NCI-H2171 (cell line): ENCODE results near the gene ZNF805.
"Not testable (repeated sequence)": the region's sequence is repeated elsewhere in the genome, so short reads cannot be mapped to it uniquely, and the experiment has no call there.

Experiments
- DNase-seq: peaks from one replicate; lab custom pipeline; 2025; lab: John Stamatoyannopoulos, UW

The ZNF805 gene

DNA sequence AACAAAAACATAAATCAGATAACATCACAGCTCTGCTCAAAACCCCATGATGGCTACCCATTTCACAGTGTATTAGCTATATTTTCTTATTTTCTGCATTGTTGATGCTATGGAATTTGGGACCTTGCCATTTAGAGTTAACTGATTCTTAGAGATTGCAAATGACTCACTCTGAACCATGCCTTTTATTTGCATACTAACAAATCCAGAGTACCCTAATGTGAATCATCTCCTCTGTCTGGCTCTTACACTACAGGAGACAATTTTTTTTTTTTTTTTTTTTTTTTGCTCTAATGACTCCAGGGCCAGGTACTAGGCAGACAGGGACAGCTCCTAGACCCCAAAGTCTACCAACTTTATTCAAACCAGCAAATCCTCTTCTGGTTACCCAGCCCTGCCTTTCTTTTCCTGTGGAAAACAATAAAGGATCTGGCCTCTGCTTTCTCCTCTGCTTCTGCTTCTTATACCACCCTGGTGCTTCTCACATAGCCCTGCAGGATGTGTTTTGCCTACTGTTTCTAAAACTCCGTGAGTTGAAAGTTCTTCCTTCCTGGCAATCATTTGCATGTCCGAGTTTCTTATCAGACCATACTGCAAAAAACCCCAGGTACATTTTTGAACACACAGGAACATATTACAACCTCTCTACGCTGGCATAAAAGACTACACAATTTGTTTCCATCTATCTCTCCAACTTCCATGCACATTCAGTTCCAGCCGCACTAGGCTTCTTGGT, 29.3 kb downstream of the ZNF805 start:
- no peak for DNase-seq

DNA sequence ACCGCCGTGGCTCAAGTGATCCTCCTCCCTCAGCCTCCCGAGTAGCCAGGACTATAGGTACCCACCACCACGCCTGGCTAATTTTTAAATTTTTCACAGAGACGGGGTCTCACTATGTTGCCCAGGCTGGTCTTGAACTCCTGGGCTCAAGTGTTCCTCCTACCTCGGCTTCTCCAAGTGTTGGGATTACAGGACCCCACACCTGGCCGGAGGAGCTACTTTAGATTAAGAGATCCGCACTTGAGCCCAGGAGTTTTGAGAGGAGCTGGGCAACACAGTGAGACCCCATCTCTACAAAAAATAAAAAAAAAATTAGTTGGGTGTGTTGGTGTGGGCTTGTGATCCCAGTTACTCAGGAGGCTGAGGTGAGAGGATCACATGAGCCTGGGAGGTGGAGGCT, 30.8 kb downstream of the ZNF805 start:
- DNase-seq: no peak

DNA sequence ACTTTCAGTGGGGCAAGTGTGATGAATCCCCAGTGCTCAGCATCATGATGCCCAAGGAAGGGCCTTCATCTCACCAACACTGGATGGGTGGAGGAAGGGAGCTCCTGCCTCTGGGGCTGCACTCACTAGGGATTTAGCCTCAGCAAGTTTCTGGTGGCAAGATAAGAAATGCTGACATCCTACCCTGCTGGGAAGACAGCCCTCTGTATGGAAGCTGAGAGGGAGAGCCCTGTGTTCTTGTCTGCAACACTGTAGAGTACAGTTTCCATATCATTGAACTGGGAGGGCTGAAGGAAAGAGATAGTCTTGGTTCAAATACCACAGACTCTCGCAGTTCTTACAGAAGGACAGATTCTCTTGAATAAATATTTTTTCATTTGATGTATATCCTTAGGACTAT, 32.6 kb downstream of the ZNF805 start:
- DNase-seq: no peak

DNA sequence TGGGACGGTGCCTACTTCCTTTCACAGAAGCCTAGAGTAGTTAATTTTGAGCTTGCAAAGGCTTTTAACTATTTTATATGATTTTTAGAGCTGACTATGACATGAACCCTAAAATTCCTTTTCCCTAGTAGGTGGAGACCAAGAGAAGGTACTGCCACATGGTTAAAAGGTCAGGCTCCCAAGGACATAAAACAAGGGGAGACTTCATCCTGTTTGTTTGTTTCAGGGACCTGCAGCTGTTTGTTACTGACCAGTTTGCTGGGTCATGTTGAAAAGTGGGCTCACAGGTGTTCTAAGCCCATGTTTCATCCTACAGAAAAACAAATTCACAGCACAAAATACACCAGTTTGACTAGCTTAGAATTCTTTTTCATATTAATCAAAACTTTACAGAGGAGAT, 36.0 kb downstream of the ZNF805 start:
- no peak for DNase-seq

DNA sequence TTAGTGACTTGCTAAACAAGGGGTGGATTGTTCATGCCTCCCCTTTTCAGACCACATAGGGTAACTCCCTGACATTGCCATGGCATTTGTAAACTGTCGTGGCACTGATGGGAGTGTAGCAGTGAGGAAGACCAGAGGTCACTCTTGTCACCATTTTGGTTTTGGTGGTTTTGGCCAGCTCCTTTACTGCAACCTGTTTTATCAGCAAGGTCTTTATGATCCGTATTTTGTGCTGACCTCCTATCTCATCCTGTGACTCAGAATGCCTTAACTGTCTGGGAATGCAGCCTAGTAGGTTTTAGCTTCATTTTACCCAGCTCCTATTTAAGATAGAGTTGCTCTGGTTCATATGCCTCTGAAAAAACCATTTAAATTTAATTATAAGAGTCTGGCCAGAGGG, 38.0 kb downstream of the ZNF805 start:
- DNase-seq: not testable (repeated sequence)

DNA sequence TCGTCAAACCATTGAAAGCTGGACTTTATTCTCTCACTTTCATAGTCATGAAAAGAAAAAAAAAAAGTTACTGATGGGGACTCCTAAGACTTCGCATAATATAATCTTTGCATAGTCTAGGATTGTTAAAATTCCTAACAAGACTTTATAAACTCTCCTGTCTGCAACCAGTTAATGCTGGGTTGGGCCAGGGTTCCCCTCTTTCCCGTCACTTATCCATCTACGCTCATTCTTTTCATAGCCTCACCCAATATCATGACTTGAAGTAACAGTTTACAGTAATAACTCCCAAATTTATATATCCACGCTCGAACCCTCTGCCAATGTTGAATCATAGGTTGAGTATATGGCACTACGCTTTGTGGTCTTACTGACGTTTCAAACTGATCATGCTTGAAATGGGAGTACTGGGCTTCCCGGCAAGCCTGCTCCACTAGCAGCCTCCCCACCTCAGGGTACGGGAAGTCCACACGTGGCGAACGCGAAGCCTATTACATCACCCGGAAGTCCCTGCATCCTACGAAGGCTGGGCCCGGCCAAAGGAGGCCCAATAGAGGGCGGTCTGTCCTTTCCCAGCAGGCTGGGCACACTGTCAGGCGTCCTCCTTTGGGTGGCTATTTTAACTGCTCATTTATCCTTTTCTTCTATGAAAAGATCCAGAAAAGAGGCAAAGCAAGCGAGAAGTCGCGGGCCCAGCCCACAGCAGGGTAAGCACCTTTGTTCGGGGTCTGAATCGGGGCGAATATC, 39.2 kb downstream of the ZNF805 start:
- DNase-seq: peak; percentile 88

DNA sequence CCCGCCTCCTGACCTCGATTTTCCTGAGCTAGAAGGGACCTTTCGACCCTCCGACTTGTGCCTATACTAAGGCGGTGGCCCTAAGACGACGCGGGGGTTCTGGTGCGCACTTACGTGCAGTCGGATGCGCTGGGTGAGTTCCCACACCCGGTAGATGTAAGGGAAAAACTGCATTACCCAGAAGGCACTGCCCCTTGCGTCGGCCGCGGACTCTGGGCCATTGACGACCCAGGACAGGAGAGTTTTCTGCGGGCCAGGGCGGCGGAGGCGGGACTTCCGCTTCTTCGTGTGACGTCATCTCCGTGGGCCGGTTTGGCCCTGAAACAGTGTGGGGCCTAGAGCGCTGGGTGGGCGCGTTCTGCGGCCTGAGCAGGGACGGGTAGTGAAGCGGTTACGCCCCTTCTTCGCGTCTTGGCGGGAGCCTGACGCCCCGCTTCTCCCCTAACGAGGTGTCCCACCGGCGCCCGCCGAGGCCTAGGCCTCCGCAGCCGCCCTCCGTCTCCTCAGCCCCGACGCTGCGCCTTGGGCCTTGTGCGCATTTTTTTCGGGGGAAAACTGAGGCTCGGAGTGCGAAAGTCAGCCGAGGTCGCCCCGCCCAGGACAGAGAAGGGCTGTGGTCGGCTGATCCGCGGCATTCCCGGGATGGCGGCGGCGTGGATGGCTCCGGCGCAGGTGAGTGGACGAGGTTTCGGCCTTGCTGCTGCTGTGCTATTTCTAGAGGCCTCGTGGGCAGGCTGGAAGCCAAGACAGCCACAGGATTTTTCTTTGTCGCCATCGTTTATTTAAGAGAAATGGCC, 39.9 kb downstream of the ZNF805 start, which contains the start of gene ZNF460:
TSS of gene ZNF460 (plus strand) at position 321 of the 797 bp plus-strand sequence. CDS start at position 643, 322 bp downstream.
- DNase-seq: peak; percentile 95

DNA sequence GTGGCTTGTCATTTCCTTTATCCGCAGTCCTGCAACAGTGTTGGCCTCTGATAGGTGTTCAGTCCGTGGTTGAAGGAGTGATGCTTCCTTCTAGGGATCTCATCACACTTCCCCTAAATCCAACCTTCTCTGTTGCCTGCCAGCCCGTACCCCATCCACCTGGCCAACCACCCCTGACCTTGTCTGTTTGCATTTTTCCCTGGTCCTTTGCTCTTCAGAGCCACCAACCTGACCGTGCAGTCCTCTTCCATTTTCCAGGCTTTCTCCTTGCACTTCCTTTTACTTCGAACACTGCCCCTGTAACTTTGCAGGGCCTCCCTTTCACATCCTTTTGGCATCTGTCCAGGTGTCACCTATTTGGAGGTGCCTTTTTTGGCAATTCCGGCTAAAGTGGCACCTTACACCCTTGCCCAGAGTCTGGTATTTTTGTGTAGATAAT, 40.5 kb downstream of the ZNF805 start:
- peak; percentile 17 for DNase-seq

DNA sequence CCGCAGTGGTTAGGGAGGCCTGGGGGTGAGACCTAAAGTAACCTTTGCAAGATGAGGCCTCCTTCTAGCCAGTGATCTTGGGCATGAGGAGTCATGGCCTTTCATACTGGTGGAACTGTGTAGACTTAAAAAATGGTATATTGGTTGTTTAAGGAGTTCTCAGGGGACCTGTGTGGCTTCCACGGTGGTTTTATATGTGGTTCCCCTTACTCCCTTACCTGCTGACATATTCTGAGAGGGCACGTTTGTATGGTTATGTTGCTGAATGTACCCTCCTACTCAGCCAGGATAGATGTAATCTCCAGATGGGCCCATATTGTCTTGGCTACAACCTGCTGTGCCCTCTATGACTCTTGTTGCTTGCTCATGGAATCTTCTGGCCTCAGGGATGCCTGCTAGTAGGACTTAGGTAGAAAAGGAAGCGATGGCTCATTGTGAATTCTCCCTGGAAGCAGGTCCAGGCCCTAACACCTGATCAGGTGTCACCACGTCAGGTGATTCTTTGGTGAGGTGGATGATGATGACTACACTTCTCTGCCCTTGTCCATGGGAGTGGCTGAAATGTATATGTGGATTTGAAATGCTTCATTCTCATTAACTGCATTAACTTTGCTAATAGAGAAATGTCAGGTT, 41.7 kb downstream of the ZNF805 start:
- DNase-seq: no peak

DNA sequence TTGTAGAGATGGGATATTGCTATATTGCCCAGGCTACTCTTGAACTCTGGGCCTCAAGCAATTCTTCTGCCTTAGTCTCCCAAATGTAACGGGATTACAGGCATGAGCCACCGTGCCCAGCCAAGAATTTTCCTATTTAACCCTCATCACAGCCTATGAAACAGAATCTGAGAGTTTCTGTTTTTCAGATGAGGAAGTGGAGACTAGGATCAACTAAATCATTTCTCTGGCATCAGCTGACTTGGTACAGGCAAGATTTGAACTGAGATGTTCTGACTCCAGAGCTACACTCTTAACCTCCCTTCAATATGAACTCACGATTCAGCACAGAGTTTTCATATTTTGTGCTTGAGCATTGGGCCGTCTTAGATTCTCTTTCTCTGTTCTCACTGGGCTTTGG, 47.9 kb downstream of the ZNF805 start:
- DNase-seq: no peak

DNA sequence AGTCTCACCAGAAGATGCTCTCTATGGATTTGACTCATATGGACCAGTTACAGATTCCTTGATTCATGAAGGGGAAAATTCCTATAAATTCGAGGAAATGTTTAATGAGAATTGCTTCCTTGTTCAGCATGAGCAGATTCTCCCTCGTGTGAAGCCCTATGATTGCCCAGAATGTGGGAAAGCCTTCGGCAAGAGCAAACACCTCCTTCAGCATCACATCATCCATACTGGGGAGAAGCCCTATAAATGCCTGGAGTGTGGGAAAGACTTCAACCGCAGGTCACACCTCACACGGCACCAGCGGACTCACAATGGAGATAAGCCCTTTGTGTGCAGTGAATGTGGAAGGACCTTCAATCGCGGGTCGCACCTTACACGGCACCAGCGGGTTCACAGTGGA, 50.5 kb downstream of the ZNF805 start:
- DNase-seq: no peak

DNA sequence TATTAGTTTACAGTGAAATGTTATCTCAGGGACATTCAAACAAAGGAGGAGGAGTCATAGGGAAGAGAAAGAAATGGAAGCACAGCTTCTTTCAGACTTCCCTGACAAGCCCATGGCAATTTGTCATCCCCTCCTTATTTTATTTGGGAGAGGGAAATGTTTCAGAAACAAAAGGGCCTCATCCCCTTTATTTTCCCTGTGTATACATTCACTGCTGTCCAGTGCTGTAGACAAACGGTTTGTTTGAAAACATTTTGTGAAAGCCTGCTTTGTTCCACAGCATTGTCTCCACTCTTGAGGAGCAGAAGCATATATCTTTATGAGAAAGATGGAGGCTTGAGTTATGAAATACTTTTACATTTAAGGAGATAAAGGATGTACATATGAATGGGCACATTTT, 52.1 kb downstream of the ZNF805 start:
- no peak for DNase-seq

DNA sequence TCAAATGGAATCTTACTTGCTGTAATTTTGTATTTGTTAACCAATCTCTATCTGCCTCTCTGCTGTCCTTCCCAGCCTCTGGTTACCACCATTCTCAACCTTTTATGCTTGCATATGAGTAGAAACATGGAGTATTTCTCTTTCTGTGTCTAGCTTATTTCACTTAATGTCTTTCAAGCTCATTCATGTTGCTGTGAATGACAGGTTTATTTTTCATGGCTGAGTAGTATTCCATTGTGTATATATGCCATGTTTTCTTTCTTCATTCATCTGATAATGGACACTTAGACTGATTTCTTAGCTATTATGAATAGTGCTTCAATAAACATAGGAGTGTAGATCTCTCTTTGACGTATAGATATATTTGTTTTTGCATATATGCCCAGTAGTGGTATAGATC, 53.3 kb downstream of the ZNF805 start:
- DNase-seq: no peak

DNA sequence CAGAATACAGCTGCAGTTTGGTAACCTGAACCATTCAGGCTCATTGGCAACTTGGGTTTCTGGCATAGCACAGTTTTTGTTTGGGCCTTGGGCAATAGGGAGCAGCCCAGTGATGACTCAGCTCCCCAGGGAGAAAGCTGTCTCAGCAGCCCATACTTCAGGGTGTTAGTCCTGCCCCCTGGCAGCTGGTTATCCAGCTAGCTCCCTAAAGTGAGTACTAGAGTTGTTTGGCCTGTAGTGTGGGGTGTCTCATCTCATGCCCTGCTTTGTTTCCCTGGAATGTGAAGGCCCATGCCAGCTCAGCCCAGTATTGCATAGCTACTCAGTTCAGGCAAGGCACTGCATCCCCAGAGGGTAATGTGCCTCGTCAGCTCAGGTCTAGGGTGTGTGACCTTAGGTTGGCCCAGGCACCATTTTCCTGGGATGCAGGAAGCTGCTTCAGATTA, 61.6 kb downstream of the ZNF805 start:
- peak; percentile 35 for DNase-seq

DNA sequence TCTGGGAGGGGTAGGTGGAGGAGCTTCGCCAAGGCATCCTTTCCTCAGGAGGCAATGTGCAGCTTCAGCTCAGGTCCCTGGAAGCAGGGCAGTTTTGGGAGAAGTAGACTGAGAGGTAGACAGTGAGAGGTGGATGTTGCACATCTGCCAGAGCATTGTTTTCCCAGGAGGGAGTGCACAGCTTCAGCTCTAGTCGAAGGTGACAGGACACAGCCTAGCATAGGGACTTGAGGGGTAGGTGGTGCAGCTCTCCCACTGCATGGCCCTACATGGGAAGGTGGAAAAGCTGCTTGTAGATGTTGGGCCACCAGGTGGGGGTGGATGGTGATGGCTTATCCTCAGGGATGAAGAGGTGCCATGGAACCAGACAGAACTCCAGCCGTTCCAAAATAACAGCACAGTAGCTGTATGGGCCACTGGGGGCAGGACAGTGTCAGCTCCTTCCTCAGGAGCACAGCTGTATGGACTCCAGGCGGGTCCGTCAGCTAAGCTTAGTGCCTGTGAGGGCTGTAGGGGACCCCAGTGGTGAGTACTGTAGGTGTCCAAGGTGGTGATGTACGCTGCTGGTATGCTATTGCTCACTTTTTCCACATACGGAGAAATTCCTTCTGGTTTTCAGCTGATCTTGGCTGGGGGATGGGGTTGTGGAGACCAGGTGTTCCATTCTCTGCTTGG, 62.4 kb downstream of the ZNF805 start:
- DNase-seq: no peak
